Measurements from ENCODE around the gene PMM1. TPM values are rescaled to one million over a fixed set of nuclear protein-coding genes. Genes with fewer than 3 reads are reported as not detected.

Gene PMM1
- total RNA-seq, 1 experiment from 2014 or later: 19.8 TPM

DNA sequence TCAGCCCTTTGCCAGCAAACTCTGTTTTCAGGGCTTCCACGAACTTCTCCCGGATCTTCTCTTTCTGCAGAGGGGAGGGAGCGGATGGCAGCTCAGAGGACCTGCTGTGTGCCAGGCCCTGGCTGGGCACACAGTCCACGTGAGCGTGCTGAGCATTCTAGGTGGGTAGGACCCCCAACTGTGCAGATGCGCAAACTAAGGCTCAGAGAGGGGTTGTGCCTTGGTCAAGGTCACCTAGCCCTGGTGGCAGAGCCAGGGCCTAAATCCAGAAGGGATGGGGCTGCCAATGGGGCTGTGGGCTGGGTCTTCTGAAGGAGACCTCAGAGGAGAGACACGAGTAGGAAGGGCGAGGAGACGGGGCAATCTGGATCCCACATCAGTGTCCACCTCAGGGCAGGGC is 10.8 kb downstream of the PMM1 start:
- Histone ChIP-seq H3K56ac (ENCODE audit: insufficient read length, low read depth, low read length) (no peak overlapping the region), H3K4ac (ENCODE audit: low read depth, low read length) (no peak overlapping the region), H3K9me3 (ENCODE audit: control insufficient read depth, low read depth, low read length) (no peaks in the 10 kb centered on the region), H2AFZ (ENCODE audit: low read length) (no peak overlapping the region), H3K79me1 (ENCODE audit: insufficient read depth, low read depth, low read length, poor library complexity, severe bottlenecking) (no peaks in the 10 kb centered on the region), H2BK120ac (ENCODE audit: low read depth, low read length, poor library complexity, severe bottlenecking) (no peak overlapping the region), H3K23me2 (ENCODE audit: insufficient read length, low read depth, low read length, poor library complexity, severe bottlenecking) (no peaks in the 10 kb centered on the region), H2BK20ac (ENCODE audit: low read depth, low read length, poor library complexity, severe bottlenecking) (no peak overlapping the region), H4K91ac (ENCODE audit: insufficient read length, low read depth, low read length) (no peak overlapping the region), H3K14ac (ENCODE audit: insufficient read depth, low read length) (no peak overlapping the region), H4K20me1 (ENCODE audit: control insufficient read depth, insufficient read depth, insufficient read length) (no peaks in the 10 kb centered on the region), H2BK12ac (ENCODE audit: insufficient read length, low read depth, low read length) (no peak overlapping the region), H3K4me2 (ENCODE audit: insufficient read depth, insufficient read length, low read length) (no peak overlapping the region), H2BK15ac (ENCODE audit: low read depth, low read length) (no peak overlapping the region), H4K8ac (replicated peaks; ENCODE audit: insufficient read length, low read depth, low read length) (no peak overlapping the region), H4K5ac (ENCODE audit: insufficient read length, low read depth, low read length) (no peak overlapping the region), H3K27me3 (ENCODE audit: insufficient read depth, low read length) (no peaks in the 10 kb centered on the region), H3K27ac (ENCODE audit: insufficient read length, low read depth, low read length) (no peak overlapping the region), H3K79me2 (ENCODE audit: insufficient read depth, low read length) (no peaks in the 10 kb centered on the region), H2BK5ac (ENCODE audit: insufficient read length, low read length) (no peak overlapping the region), H3K9ac (ENCODE audit: extremely low read depth, insufficient read length, low read length) (no peak overlapping the region), H2AK5ac (ENCODE audit: insufficient read length, low read length) (no peak overlapping the region), H3T11ph (ENCODE audit: low read length) (no peak overlapping the region), H3K4me1 (ENCODE audit: insufficient read depth, low read length) (0 out of 2 replicates have a peak, but pooled peaks cover 2% of the 10 kb centered on the region), H3K23ac (ENCODE audit: insufficient read length, low read depth, low read length) (no peak overlapping the region), H3K18ac (ENCODE audit: insufficient read length, low read depth, low read length) (no peak overlapping the region)
- Mint-ChIP-seq H3K27me3 (ENCODE audit: low read depth) (peaks cover 2% of the 10 kb centered on the region; the same call in 1 of the 2 replicates), H3K9me3 (no peaks in the 10 kb centered on the region), H3K36me3 (ENCODE audit: insufficient read depth in 1 of 3, low read depth in 3 of 3) (peaks cover 4 to 23% (median 4%) of the 10 kb centered on the region in 3 experiments; a peak in 5 of 7 replicates), H3K4me3 (no peak overlapping the region), H3K27ac (no peak overlapping the region; a peak in 1 of 7 replicates), H3K4me1 (peaks cover 0 to 8% of the 10 kb centered on the region in 2 experiments; a peak in 2 of 4 replicates)
- DNase-seq: no peak
- no CpG with 5 or more reads among the region's 9 CpGs for WGBS (ENCODE audit: extremely low coverage, insufficient read length, low lambda C conversion rate)
- TF ChIP-seq, protein P1, sequence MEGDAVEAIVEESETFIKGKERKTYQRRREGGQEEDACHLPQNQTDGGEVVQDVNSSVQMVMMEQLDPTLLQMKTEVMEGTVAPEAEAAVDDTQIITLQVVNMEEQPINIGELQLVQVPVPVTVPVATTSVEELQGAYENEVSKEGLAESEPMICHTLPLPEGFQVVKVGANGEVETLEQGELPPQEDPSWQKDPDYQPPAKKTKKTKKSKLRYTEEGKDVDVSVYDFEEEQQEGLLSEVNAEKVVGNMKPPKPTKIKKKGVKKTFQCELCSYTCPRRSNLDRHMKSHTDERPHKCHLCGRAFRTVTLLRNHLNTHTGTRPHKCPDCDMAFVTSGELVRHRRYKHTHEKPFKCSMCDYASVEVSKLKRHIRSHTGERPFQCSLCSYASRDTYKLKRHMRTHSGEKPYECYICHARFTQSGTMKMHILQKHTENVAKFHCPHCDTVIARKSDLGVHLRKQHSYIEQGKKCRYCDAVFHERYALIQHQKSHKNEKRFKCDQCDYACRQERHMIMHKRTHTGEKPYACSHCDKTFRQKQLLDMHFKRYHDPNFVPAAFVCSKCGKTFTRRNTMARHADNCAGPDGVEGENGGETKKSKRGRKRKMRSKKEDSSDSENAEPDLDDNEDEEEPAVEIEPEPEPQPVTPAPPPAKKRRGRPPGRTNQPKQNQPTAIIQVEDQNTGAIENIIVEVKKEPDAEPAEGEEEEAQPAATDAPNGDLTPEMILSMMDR (conservative IDR thresholded peaks at IDR 0.05): no peak
